ENCODE data around the gene SELENOP. TPM values are rescaled to one million over a fixed set of nuclear protein-coding genes. Genes with fewer than 3 reads are reported as not detected.

The SELENOP gene
- total and polyA plus RNA-seq, 2 of the 13 experiments (the other 11 are each of a cell fraction or from before 2014, with no cell fraction given): 1,895 to 2,083 TPM

DNA sequence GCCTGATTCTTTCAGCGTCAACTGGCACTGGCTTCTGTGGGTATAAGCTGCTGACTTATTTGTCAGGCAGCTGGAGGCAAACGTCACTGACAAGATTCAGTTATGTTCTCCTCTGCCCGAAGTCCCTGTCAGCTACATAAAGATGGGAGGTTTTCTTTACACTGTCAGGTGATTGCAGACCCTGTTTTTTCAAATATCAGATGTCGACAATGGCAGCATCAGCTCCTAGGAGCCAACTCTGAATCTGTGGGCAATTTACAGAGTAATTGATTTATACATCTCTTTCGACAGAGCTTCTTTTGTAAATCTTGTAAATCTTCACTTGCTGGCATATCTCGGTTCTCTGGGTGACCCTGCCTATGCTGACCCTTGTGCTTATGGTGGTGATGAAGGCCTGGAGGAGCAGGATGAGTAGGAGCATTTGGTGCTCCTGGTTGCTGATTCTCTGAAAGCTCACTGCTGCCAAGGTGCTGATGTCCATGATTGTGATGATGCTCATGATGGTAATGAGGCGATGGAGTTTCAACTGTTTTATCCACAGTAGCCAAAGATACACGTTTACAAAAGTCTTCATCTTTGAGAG is 10.9 kb downstream of the SELENOP start:
- Histone ChIP-seq H2AFZ (ENCODE audit: low read length) (no peak overlapping the region), H3K27me3 (ENCODE audit: control insufficient read depth in 1 of 2, insufficient read depth in 2 of 2, low read length in 2 of 2) (no peaks in the 10 kb centered on the region), H3K4me3 (replicated peaks in 1 of 3; ENCODE audit: insufficient read depth in 1 of 3, low read depth in 2 of 3, low read length in 3 of 3) (no peak overlapping the region), H4K20me1 (ENCODE audit: insufficient read depth, low read length) (peaks cover 76% of the 10 kb centered on the region), H3K4me1 (ENCODE audit: insufficient read depth, low read length) (peaks cover 6% of the 10 kb centered on the region; the same call in 1 of the 2 replicates), H3K36me3 (replicated peaks in 1 of 2; ENCODE audit: control insufficient read depth in 1 of 2, insufficient read depth in 2 of 2, low read length in 2 of 2) (peaks cover 3 to 37% of the 10 kb centered on the region in 2 experiments; a peak in 4 of 5 replicates), H3K9ac (ENCODE audit: insufficient read depth, low read depth, low read length) (no peak overlapping the region), H3K9me3 (ENCODE audit: low read length) (no peaks in the 10 kb centered on the region), H3K4me2 (ENCODE audit: low read depth, low read length) (no peak overlapping the region), H3K79me2 (ENCODE audit: insufficient read depth, low read length) (peaks cover 3% of the 10 kb centered on the region), H3K27ac (ENCODE audit: extremely low read length, insufficient read depth, low read length) (peak overlapping the region; percentile 20)
- in situ Hi-C loops (cut with HindIII; ENCODE audit: extremely low pct_ligation_motif_present, low pct_unique_long_range_greater_than_20kb) (loop anchor here (10.0 to 25.0 kb wide), 2 partner anchors 84 to 211 kb away; no protein-coding TSS in a partner anchor), intact Hi-C loops (cut with micrococcal nuclease; ENCODE audit: unreplicated experiment) (no loop called here)
- ATAC-seq (no peak), DNase-seq (ENCODE audit: low spot score) (no peak), FAIRE-seq (no peak)
- POLR2A ChIA-PET: interaction anchor here (0.8 to 5.1 kb wide), 7 partner anchors 9 to 89 kb away, joined by 3 to 36 read pairs (median 8); partner anchors contain the start of gene SELENOP
- 82% methylated on average over 8 of the region's 8 CpGs for WGBS (ENCODE audit: low lambda C conversion rate)
- TSS peak; percentile 47 for BruUV-seq (replicated peaks)
- CTCF ChIA-PET (ENCODE audit: low intra/inter-chr PET ratio, low total read pairs): no interaction called here
- TF ChIP-seq ZNF766 (CRISPR knock-in tag; IDR thresholded peaks at IDR 0.05; ENCODE audit: borderline replicate concordance): 0 out of 2 replicates have a peak, but pooled peaks have one; percentile 23
- peak; percentile 97 for TF ChIP-seq RBM22 (optimal IDR thresholded peaks at IDR 0.05; ENCODE audit: low read length)
- peak; percentile 63 to 67; a peak in 3 of 4 replicates for TF ChIP-seq POLR2A (IDR thresholded peaks at IDR 0.05; ENCODE audit: insufficient read depth in 1 of 2, low read depth in 2 of 2, low read length in 2 of 2)
- no peak for TF ChIP-seq ZSCAN29 (CRISPR knock-in tag; conservative IDR thresholded peaks at IDR 0.05)
- no peak for TF ChIP-seq ZSCAN25 (CRISPR knock-in tag; IDR thresholded peaks at IDR 0.05)
- TF ChIP-seq ZFP41 (CRISPR knock-in tag; IDR thresholded peaks at IDR 0.05; ENCODE audit: borderline replicate concordance): no peak
- TF ChIP-seq ISX (CRISPR knock-in tag; conservative IDR thresholded peaks at IDR 0.05): no peak
- TF ChIP-seq, protein P1, sequence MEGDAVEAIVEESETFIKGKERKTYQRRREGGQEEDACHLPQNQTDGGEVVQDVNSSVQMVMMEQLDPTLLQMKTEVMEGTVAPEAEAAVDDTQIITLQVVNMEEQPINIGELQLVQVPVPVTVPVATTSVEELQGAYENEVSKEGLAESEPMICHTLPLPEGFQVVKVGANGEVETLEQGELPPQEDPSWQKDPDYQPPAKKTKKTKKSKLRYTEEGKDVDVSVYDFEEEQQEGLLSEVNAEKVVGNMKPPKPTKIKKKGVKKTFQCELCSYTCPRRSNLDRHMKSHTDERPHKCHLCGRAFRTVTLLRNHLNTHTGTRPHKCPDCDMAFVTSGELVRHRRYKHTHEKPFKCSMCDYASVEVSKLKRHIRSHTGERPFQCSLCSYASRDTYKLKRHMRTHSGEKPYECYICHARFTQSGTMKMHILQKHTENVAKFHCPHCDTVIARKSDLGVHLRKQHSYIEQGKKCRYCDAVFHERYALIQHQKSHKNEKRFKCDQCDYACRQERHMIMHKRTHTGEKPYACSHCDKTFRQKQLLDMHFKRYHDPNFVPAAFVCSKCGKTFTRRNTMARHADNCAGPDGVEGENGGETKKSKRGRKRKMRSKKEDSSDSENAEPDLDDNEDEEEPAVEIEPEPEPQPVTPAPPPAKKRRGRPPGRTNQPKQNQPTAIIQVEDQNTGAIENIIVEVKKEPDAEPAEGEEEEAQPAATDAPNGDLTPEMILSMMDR (CRISPR knock-in tag; IDR thresholded peaks at IDR 0.05): no peak
- TF ChIP-seq HOXA9 (CRISPR knock-in tag; IDR thresholded peaks at IDR 0.05; ENCODE audit: borderline replicate concordance): 0 out of 2 replicates have a peak, but pooled peaks have one; percentile 58
- TF ChIP-seq, protein P2, sequence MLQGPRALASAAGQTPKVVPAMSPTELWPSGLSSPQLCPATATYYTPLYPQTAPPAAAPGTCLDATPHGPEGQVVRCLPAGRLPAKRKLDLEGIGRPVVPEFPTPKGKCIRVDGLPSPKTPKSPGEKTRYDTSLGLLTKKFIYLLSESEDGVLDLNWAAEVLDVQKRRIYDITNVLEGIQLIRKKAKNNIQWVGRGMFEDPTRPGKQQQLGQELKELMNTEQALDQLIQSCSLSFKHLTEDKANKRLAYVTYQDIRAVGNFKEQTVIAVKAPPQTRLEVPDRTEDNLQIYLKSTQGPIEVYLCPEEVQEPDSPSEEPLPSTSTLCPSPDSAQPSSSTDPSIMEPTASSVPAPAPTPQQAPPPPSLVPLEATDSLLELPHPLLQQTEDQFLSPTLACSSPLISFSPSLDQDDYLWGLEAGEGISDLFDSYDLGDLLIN (CRISPR knock-in tag; IDR thresholded peaks at IDR 0.05; ENCODE audit: borderline replicate concordance): no peak
- no peak; the same call in 1 of the 2 replicates for TF ChIP-seq MBD4 (IDR thresholded peaks at IDR 0.05; ENCODE audit: borderline replicate concordance, low read length)
- TF ChIP-seq TCF7 (IDR thresholded peaks at IDR 0.05; ENCODE audit: low read depth): no peak
- no peak for TF ChIP-seq ZNF432 (CRISPR knock-in tag; IDR thresholded peaks at IDR 0.05; ENCODE audit: borderline replicate concordance)
- peak; percentile 57; the same call in 1 of the 2 replicates for TF ChIP-seq ZNF780A (CRISPR knock-in tag; IDR thresholded peaks at IDR 0.05)
- TF ChIP-seq ZNF441 (CRISPR knock-in tag; IDR thresholded peaks at IDR 0.05; ENCODE audit: borderline replicate concordance): no peak
- TF ChIP-seq, protein P3, sequence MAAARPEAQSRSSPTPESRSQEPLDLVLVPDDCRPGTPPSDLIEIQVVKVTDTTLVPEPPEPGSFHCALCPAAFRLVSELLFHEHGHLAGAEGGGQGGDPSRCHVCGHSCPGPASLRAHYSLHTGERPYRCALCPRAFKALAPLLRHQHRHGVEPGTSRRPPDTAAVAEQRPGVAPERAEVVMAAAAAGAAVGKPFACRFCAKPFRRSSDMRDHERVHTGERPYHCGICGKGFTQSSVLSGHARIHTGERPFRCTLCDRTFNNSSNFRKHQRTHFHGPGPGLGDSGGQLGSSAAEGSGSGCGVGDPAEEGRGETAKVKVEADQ (CRISPR knock-in tag; IDR thresholded peaks at IDR 0.05; ENCODE audit: borderline replicate concordance): no peak
- TF ChIP-seq, protein P4, sequence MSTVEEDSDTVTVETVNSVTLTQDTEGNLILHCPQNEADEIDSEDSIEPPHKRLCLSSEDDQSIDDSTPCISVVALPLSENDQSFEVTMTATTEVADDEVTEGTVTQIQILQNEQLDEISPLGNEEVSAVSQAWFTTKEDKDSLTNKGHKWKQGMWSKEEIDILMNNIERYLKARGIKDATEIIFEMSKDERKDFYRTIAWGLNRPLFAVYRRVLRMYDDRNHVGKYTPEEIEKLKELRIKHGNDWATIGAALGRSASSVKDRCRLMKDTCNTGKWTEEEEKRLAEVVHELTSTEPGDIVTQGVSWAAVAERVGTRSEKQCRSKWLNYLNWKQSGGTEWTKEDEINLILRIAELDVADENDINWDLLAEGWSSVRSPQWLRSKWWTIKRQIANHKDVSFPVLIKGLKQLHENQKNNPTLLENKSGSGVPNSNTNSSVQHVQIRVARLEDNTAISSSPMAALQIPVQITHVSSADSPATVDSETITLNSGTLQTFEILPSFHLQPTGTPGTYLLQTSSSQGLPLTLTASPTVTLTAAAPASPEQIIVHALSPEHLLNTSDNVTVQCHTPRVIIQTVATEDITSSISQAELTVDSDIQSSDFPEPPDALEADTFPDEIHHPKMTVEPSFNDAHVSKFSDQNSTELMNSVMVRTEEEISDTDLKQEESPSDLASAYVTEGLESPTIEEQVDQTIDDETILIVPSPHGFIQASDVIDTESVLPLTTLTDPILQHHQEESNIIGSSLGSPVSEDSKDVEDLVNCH (CRISPR knock-in tag; IDR thresholded peaks at IDR 0.05): no peak
- TF ChIP-seq ZNF33A (CRISPR knock-in tag; IDR thresholded peaks at IDR 0.05; ENCODE audit: borderline replicate concordance): no peak
- TF ChIP-seq ZNF430 (CRISPR knock-in tag; IDR thresholded peaks at IDR 0.05): no peak
